Stomach (tissue), 4 donors: ENCODE data around the gene CCDC127.

Experiments
- EP300 ChIP-seq: sonication (generic); formaldehyde crosslinking; IDR thresholded peaks from one replicate; pipeline ENCODE4 v1.6.1; 2017; ENCODE audit warnings: antibody characterized with exemption
- POLR2A ChIP-seq, 4 donors: fragments of 450-650 bp; IDR thresholded peaks; one replicate each; pipeline ENCODE4 v1.6.1; 2016; ENCODE audit warnings: antibody characterized with exemption in 4 of 4, control low read depth in 2 of 4, mild to moderate bottlenecking in 1 of 4, moderate library complexity in 1 of 4
- POLR2AphosphoS5 ChIP-seq, 3 donors: sonication (generic); formaldehyde crosslinking; IDR thresholded peaks; one replicate each; pipeline ENCODE4 v1.6.1; 2016; ENCODE audit warnings: antibody characterized with exemption in 3 of 3
- TF ChIP-seq, protein P1 (sequence below), 7 experiments: fragments of 450-650 bp in 4 of 7; fragments of 200-600 bp in 3 of 7; sonication (generic) in 3 of 7; IDR thresholded peaks; one replicate each; pipeline ENCODE4 v1.5.1; 2016 to 2019; ENCODE audit warnings: antibody characterized with exemption in 7 of 7, control low read depth in 2 of 7, mild to moderate bottlenecking in 1 of 7

DNA sequence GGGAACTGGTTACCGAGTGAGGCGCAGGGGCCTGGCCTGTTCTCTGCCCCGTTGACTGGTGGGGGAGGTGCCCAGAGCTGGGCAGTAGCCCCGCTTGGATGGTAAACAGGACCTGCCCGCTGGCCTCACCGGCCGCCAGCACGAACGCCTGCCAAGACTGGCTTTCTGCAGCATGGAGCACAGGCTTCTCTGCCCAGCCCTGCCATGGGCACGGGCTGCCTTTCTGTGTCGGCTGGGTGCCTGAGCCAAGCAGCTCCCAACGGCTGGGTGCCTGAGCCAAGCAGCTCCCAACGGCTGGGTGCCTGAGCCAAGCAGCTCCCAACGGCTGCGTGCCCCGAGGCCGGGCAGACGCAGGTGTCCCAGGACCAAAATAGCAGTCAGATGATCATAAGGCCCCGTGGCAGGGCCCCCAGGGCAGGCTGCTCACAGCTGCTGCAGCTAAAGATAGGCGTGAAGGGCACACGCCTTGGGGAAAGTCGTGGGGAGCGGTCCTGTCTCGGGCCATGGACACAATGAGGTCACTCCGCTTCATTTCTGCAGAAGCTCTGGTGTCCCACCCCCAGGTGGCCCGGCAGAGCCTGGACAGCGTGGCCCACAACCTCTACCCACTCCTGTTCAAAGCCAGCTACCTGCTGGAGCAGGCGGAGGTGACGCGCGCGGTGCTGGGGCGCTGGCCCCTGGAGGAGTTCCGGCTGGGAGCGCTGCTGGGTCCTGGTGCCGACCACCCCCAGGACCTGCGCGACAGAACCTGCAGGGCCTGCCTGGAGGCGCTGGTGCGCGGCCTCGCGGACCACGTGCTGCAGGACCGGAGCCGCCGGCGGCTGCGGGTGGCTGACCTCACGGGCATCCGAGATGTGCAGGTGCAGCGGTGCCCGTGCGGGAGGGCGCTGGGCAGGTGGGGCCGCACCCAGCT, 26.7 kb downstream of the CCDC127 start, which contains the start of gene LRRC14B:
- no peak for TF ChIP-seq POLR2A (IDR thresholded peaks at IDR 0.05)
- no peak for TF ChIP-seq POLR2AphosphoS5 (IDR thresholded peaks at IDR 0.05)
- TF ChIP-seq, protein P1, sequence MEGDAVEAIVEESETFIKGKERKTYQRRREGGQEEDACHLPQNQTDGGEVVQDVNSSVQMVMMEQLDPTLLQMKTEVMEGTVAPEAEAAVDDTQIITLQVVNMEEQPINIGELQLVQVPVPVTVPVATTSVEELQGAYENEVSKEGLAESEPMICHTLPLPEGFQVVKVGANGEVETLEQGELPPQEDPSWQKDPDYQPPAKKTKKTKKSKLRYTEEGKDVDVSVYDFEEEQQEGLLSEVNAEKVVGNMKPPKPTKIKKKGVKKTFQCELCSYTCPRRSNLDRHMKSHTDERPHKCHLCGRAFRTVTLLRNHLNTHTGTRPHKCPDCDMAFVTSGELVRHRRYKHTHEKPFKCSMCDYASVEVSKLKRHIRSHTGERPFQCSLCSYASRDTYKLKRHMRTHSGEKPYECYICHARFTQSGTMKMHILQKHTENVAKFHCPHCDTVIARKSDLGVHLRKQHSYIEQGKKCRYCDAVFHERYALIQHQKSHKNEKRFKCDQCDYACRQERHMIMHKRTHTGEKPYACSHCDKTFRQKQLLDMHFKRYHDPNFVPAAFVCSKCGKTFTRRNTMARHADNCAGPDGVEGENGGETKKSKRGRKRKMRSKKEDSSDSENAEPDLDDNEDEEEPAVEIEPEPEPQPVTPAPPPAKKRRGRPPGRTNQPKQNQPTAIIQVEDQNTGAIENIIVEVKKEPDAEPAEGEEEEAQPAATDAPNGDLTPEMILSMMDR (IDR thresholded peaks at IDR 0.05), result no peak
- TF ChIP-seq EP300, result no peak
